RKO (cell line): ENCODE results near the gene P2RX7.
A peak's percentile ranks its signal among the peaks of the same experiment; 100 is the strongest.
"Not testable (repeated sequence)": the region's sequence is repeated elsewhere in the genome, so short reads cannot be mapped to it uniquely, and the experiment has no call there.

Source experiments
- DNase-seq: peaks from one replicate; pipeline ENCODE4 v3.0.0-alpha.2; 2016; ENCODE audit warnings: low spot score

The P2RX7 gene

GRCh38 chr12:121170611-121171260 lies 38.1 kb downstream of the P2RX7 start:
- no peak for DNase-seq

- no peak for DNase-seq
Measured at GRCh38 chr12:121172145-121172544, 39.5 kb downstream of the P2RX7 start.

- no peak for DNase-seq
Measured at GRCh38 chr12:121175383-121176119, 42.9 kb downstream of the P2RX7 start.

GRCh38 chr12:121176826-121177529 lies 44.3 kb downstream of the P2RX7 start:
- DNase-seq = no peak

GRCh38 chr12:121181181-121181580 lies 48.5 kb downstream of the P2RX7 start:
- DNase-seq = no peak

- no peak for DNase-seq
Measured at GRCh38 chr12:121182222-121182893, 49.7 kb downstream of the P2RX7 start.

GRCh38 chr12:121184425-121184824 lies 51.7 kb downstream of the P2RX7 start:
- DNase-seq = no peak

GRCh38 chr12:121184984-121185889 lies 52.6 kb downstream of the P2RX7 start:
- no peak for DNase-seq

GRCh38 chr12:121186826-121187225 lies 54.1 kb downstream of the P2RX7 start:
- no peak for DNase-seq

GRCh38 chr12:121187501-121187900 lies 54.8 kb downstream of the P2RX7 start:
- no peak for DNase-seq

- DNase-seq = no peak
Measured at GRCh38 chr12:121188227-121188626, 55.6 kb downstream of the P2RX7 start.

- no peak for DNase-seq
Measured at GRCh38 chr12:121189131-121189530, 56.5 kb downstream of the P2RX7 start.

- DNase-seq = no peak
Measured at GRCh38 chr12:121189619-121190155, 57.0 kb downstream of the P2RX7 start.

- DNase-seq = peak; percentile 67
Measured at GRCh38 chr12:121190523-121191031, 57.9 kb downstream of the P2RX7 start.

GRCh38 chr12:121191151-121191550 lies 58.5 kb downstream of the P2RX7 start:
- no peak for DNase-seq

- DNase-seq = no peak
Measured at GRCh38 chr12:121196902-121197301, 64.2 kb downstream of the P2RX7 start.

- no peak for DNase-seq
Measured at GRCh38 chr12:121198949-121199348, 66.3 kb downstream of the P2RX7 start.

- DNase-seq = not testable (repeated sequence)
Measured at GRCh38 chr12:121201140-121201539, 68.5 kb downstream of the P2RX7 start.

- no peak for DNase-seq
Measured at GRCh38 chr12:121202407-121203355, 70.0 kb downstream of the P2RX7 start.

GRCh38 chr12:121203482-121203881 lies 70.8 kb downstream of the P2RX7 start:
- DNase-seq = no peak
